Type B pancreatic cell (in vitro differentiated cells): ENCODE measurements around the gene MEIS2. TPM values are rescaled to one million over a fixed set of nuclear protein-coding genes. Genes with fewer than 3 reads are reported as not detected.
A peak's percentile ranks its signal among the peaks of the same experiment; 100 is the strongest.

ENCODE experiments used
- DNase-seq: peaks from one replicate; pipeline ENCODE4 v3.0.0; 2021; ENCODE audit warnings: mixed read lengths; ENCODE audit not compliant: unreplicated experiment; ENCODE audit errors: extremely low spot score
- H3K27ac Mint-ChIP-seq: 2 replicates; pipeline ENCODE4 v1.8.0; 2021; ENCODE audit warnings: mild to moderate bottlenecking, mixed read lengths
- H3K27me3 Mint-ChIP-seq: 2 replicates; pipeline ENCODE4 v1.8.0; 2021; ENCODE audit warnings: mixed read lengths
- H3K36me3 Mint-ChIP-seq: 2 replicates; pipeline ENCODE4 v1.8.0; 2021; ENCODE audit warnings: mixed read lengths
- H3K4me1 Mint-ChIP-seq: one replicate; pipeline ENCODE4 v1.8.0; 2021; ENCODE audit warnings: mixed read lengths; ENCODE audit not compliant: unreplicated experiment
- H3K4me3 Mint-ChIP-seq: 2 replicates; pipeline ENCODE4 v1.8.0; 2021; ENCODE audit warnings: mild to moderate bottlenecking, mixed read lengths
- H3K9me3 Mint-ChIP-seq: 2 replicates; pipeline ENCODE4 v1.8.0; 2021; ENCODE audit warnings: mixed read lengths
- CTCF ChIP-seq: fragments of 200-600 bp; sonication (generic); conservative IDR thresholded peaks from 2 replicates; pipeline ENCODE4 v1.5.0; 2021; ENCODE audit warnings: antibody characterized with exemption, mild to moderate bottlenecking
- total RNA-seq: library from RNA; stranded (reverse); gene quantifications from 2 replicates; pipeline ENCODE4 v1.2.1, GENCODE V29; 2021; ENCODE audit warnings: low replicate concordance

Gene MEIS2
- total RNA-seq, 1 donor from 2014 or later, result 211 TPM

DNA sequence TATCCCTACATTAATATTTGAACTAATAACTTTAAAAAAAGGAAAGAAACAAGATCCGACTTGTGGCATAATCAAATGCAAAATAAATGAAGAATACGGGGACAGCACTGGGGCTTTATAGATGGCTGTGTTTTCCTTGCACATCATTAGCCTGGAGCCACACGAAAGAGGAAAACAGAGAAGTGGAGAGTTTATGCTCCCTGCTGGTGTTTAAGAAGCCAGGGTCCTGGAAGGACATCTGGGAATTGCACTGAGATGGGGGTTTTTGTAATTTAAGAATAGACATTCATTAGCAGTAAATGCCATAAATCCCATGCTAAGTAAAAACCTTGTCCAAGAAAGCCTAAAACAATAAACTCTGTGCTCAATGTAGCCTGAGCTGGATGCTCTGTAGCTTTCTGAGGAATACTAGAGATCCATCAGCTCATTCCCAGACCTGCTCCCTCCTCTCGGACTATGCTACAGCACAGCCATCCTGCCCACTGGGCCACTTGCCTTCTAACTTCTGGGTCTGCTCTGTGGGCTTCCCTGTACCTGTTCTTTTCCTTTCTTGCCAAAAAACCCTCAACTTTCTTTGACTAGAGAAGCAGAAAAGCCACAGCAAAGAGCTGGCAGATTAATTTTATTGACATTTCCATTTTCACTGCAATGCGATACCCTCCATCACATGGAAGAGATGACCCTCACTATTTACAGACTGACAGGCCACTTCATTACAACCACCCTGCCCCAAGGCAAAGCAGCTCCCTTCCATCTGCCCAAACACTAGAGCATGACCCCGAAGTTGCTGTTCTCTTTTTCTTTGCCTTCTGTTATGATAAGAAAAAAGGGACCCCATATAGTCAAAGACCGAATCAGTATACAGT, 62.3 kb downstream of the MEIS2 start:
- DNase-seq, result no peak
- peaks cover 50% of the 10 kb centered on the region for H3K36me3 Mint-ChIP-seq
- H3K4me1 Mint-ChIP-seq, result peaks cover 69% of the 10 kb centered on the region
- no peak for TF ChIP-seq CTCF
- peak overlapping the region; percentile 51 for H3K4me3 Mint-ChIP-seq
- no peaks in the 10 kb centered on the region for H3K27me3 Mint-ChIP-seq
- no peaks in the 10 kb centered on the region for H3K9me3 Mint-ChIP-seq
- peak overlapping the region; percentile 62 for H3K27ac Mint-ChIP-seq

- H3K36me3 Mint-ChIP-seq, result peaks cover 50% of the 10 kb centered on the region
- no peaks in the 10 kb centered on the region for H3K27me3 Mint-ChIP-seq
- no peaks in the 10 kb centered on the region for H3K9me3 Mint-ChIP-seq
- no peak for TF ChIP-seq CTCF
- DNase-seq, result no peak
- no peak overlapping the region for H3K4me3 Mint-ChIP-seq
- no peak overlapping the region for H3K27ac Mint-ChIP-seq
- peaks cover 69% of the 10 kb centered on the region for H3K4me1 Mint-ChIP-seq
Observed at GRCh38 chr15:37037071-37037655, 63.2 kb downstream of the MEIS2 start.

DNA sequence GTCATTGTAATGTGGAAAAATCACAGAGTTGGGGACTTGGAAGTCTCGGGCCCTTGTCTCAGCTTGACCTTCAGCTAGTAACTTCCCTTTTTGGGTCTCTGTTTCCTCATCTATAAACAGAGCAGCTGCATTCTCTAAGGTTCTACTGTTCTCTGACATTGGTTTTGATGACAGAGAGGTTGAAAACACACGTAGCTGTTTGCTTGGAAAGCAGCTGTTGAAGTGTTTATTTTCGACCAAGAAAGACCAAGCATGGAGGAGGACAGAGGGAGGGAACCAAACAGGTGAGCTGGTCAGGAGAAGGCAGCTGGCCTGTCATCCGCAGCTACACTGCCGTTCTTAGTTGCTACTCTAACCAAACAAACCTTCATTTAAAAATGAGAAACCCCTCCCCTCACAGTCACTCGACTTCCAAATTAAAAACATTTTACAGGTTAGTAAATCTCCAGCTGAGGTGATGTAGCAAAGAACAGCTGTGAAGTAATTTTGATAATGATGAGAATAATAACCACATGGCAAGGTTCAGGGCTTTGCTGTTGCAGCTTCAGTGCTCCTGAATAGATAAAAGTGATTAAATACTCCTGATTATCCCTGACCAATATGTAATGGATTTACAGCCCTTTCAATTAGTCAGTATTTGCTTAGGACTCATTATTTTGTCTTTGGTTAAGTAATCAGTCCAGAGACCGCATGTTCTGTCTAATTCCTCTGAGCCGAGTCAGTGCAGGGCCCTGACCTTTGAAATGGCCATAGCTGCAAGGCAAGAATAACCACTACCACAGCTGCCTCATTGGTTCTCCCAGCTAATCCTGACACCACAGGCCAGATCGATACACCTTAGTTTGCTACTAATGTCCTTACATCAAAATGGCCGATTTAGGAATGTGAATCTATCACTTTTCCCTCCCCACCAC, 65.3 kb downstream of the MEIS2 start:
- H3K36me3 Mint-ChIP-seq, result peaks cover 48% of the 10 kb centered on the region
- no peaks in the 10 kb centered on the region for H3K9me3 Mint-ChIP-seq
- peaks cover 68% of the 10 kb centered on the region for H3K4me1 Mint-ChIP-seq
- no peak for DNase-seq
- TF ChIP-seq CTCF, result no peak
- peak overlapping the region; percentile 7 for H3K27ac Mint-ChIP-seq
- H3K4me3 Mint-ChIP-seq, result peak overlapping the region; percentile 44
- H3K27me3 Mint-ChIP-seq, result no peaks in the 10 kb centered on the region

DNA sequence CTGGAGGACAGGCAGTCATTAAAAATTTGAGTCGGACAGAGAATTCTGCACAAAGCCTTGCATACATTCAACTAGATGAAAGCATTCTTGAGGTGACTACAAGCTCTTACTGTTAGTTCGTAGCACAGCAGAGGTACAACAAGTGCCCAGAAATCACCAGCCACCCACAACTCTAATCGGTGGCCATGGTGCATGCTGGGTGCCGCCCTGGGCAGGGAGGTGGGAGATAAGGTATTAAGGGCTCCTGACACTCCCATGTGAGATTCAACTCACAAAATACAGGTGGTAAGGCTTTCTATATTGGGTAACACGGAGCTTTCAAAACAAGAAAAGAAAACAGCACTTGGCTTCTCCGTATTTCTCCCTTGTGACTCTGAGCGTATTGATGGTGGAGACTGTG, 66.0 kb downstream of the MEIS2 start:
- Mint-ChIP-seq H3K4me3 (no peak overlapping the region), H3K9me3 (no peaks in the 10 kb centered on the region), H3K36me3 (peaks cover 52% of the 10 kb centered on the region), H3K4me1 (peaks cover 67% of the 10 kb centered on the region), H3K27me3 (no peaks in the 10 kb centered on the region), H3K27ac (peak overlapping the region; percentile 7)
- DNase-seq, result no peak
- no peak for TF ChIP-seq CTCF

GRCh38 chr15:37032091-37032775, 68.1 kb downstream of the MEIS2 start:
- Mint-ChIP-seq H3K4me3 (peak overlapping the region; percentile 14), H3K27ac (peak overlapping the region; percentile 55), H3K4me1 (peaks cover 63% of the 10 kb centered on the region), H3K36me3 (peaks cover 60% of the 10 kb centered on the region), H3K9me3 (no peaks in the 10 kb centered on the region), H3K27me3 (no peaks in the 10 kb centered on the region)
- DNase-seq, result no peak
- TF ChIP-seq CTCF, result no peak
